ENCODE data around the gene FN1. TPM values are rescaled to one million over a fixed set of nuclear protein-coding genes. Genes with fewer than 3 reads are reported as not detected.

FN1 gene
- total and polyA plus RNA-seq, 2 donors (not counting 1 experiment from before 2014, with no cell fraction given), result 0.05 TPM; not detected in 1

DNA sequence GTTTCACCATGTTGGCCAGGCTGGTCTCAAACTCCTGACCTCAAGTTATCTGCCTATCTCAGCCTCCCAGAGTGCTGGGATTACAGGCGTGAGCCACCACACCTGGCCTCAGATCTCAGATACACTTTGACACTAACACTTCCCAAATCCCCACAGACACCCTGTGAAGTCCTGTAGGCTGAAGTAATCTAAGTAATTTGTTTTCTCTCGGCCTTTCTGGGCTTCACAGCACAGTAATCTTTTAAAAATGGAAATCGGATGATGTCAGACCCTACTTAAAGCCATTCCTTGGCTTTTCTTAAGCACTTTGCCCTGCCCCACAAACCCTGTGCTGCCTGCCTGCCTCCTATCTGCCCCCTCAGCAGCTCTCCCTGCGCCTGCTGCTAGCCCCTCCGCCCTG, 107.8 kb downstream of the FN1 start:
- POLR2A ChIA-PET, result no interaction called here
- H4K20me1 ChIP-seq (ENCODE audit: control insufficient read depth, insufficient read depth, low read length, poor library complexity, severe bottlenecking), result peaks cover 11% of the 10 kb centered on the region
- H3K27me3 ChIP-seq (replicated peaks in 1 of 4; ENCODE audit: control extremely low read depth in 1 of 4, control insufficient read depth in 3 of 4, insufficient read depth in 4 of 4, low read length in 3 of 4), result no peaks in the 10 kb centered on the region
- H3K9ac ChIP-seq (ENCODE audit: low read length), result no peak overlapping the region
- no peak overlapping the region for H3K4me3 ChIP-seq (ENCODE audit: control extremely low read depth in 1 of 5, extremely low read depth in 1 of 5, insufficient read depth in 1 of 5, low read depth in 2 of 5, low read length in 4 of 5)
- Mint-ChIP-seq H3K27ac (no peak overlapping the region), H3K4me3 (no peak overlapping the region), H3K9me3 (ENCODE audit: insufficient read depth) (no peaks in the 10 kb centered on the region), H3K27me3 (no peaks in the 10 kb centered on the region), H3K4me1 (peaks cover 17% of the 10 kb centered on the region)
- no peak for ATAC-seq (ENCODE audit: low read depth)
- H3K4me1 ChIP-seq (ENCODE audit: control insufficient read depth in 2 of 2, insufficient read depth in 2 of 2, low read length in 2 of 2), result peaks cover 4 to 8% of the 10 kb centered on the region in 2 donors
- CTCF ChIA-PET, result no interaction called here
- no peak for DNase-seq
- H3K4me2 ChIP-seq (replicated peaks; ENCODE audit: low read depth, low read length, poor library complexity, severe bottlenecking), result no peak overlapping the region
- H3K79me2 ChIP-seq (ENCODE audit: control insufficient read depth, insufficient read depth, low read length), result peaks cover 50% of the 10 kb centered on the region
- H3K9me3 ChIP-seq (ENCODE audit: control extremely low read depth in 1 of 3, control insufficient read depth in 2 of 3, insufficient read depth in 1 of 3, low read length in 2 of 3), result no peaks in the 10 kb centered on the region
- TF ChIP-seq EZH2 (IDR thresholded peaks at IDR 0.05; ENCODE audit: borderline replicate concordance, insufficient read depth, low read depth, low read length, poor library complexity, severe bottlenecking) (no peak), CTCF (IDR thresholded peaks at IDR 0.05) (no peak)
- no peak overlapping the region for H2AFZ ChIP-seq (ENCODE audit: insufficient read depth, low read depth, low read length, poor library complexity, severe bottlenecking)
- intact Hi-C loops (cut with micrococcal nuclease), result no loop called here
- H3K36me3 ChIP-seq (replicated peaks in 1 of 2; ENCODE audit: control extremely low read depth in 1 of 2, control insufficient read depth in 1 of 2, extremely low read depth in 1 of 2, insufficient read depth in 2 of 2, low read length in 1 of 2), result peaks cover 12 to 70% of the 10 kb centered on the region in 2 experiments
- WGBS (ENCODE audit: insufficient coverage), result 98% methylated on average over 4 of the region's 5 CpGs
- no peak overlapping the region for H3K27ac ChIP-seq (ENCODE audit: low read length in 2 of 2)

DNA sequence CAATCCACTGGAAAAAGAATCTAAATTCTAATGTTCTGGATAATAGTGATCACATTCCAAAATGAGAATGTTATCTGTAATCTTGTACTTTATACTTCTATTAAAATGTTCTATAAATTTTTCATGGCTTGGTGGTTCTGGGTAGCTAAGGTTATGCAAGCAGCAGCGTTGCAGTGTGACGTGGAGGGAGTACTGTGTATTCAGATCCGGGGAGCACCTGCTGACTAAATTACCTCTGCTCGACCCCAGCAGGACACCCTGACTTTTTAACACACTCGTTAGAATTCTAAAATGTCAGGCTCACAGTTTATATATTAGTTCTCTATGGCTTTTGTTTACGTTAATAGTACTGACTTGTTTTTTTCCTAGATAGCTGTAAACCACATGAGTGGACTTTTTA, 111.1 kb downstream of the FN1 start:
- no peaks in the 10 kb centered on the region for H3K9me3 Mint-ChIP-seq (ENCODE audit: insufficient read depth)
- H3K4me1 ChIP-seq (ENCODE audit: control insufficient read depth in 2 of 2, insufficient read depth in 2 of 2, low read length in 2 of 2), result no peaks in the 10 kb centered on the region
- no peaks in the 10 kb centered on the region for H3K27me3 ChIP-seq (replicated peaks in 1 of 4; ENCODE audit: control extremely low read depth in 1 of 4, control insufficient read depth in 3 of 4, insufficient read depth in 4 of 4, low read length in 3 of 4)
- TF ChIP-seq CTCF (IDR thresholded peaks at IDR 0.05) (no peak), EZH2 (IDR thresholded peaks at IDR 0.05; ENCODE audit: borderline replicate concordance, insufficient read depth, low read depth, low read length, poor library complexity, severe bottlenecking) (no peak)
- H2AFZ ChIP-seq (ENCODE audit: insufficient read depth, low read depth, low read length, poor library complexity, severe bottlenecking), result no peak overlapping the region
- no peaks in the 10 kb centered on the region for H3K9me3 ChIP-seq (ENCODE audit: control extremely low read depth in 1 of 3, control insufficient read depth in 2 of 3, insufficient read depth in 1 of 3, low read length in 2 of 3)
- ChIA-PET CTCF (no interaction called here), POLR2A (no interaction called here)
- peaks cover 15% of the 10 kb centered on the region for H4K20me1 ChIP-seq (ENCODE audit: control insufficient read depth, insufficient read depth, low read length, poor library complexity, severe bottlenecking)
- ATAC-seq (ENCODE audit: low read depth) (no peak), DNase-seq (no peak)
- H3K79me2 ChIP-seq (ENCODE audit: control insufficient read depth, insufficient read depth, low read length), result peaks cover 56% of the 10 kb centered on the region
- no peak overlapping the region for H3K4me2 ChIP-seq (replicated peaks; ENCODE audit: low read depth, low read length, poor library complexity, severe bottlenecking)
- no peak overlapping the region for H3K27ac Mint-ChIP-seq
- H3K4me3 Mint-ChIP-seq, result no peak overlapping the region
- H3K27me3 Mint-ChIP-seq, result no peaks in the 10 kb centered on the region
- no peak overlapping the region for H3K4me3 ChIP-seq (ENCODE audit: control extremely low read depth in 1 of 5, extremely low read depth in 1 of 5, insufficient read depth in 1 of 5, low read depth in 2 of 5, low read length in 4 of 5)
- H3K4me1 Mint-ChIP-seq, result peaks cover 7% of the 10 kb centered on the region
- H3K9ac ChIP-seq (ENCODE audit: low read length), result no peak overlapping the region
- WGBS (ENCODE audit: insufficient coverage), result 100% methylated on average over 2 of the region's 6 CpGs
- no peak overlapping the region for H3K27ac ChIP-seq (ENCODE audit: low read length in 2 of 2)
- intact Hi-C loops (cut with micrococcal nuclease), result no loop called here
- peaks cover 1 to 57% of the 10 kb centered on the region in 2 experiments for H3K36me3 ChIP-seq (replicated peaks in 1 of 2; ENCODE audit: control extremely low read depth in 1 of 2, control insufficient read depth in 1 of 2, extremely low read depth in 1 of 2, insufficient read depth in 2 of 2, low read length in 1 of 2)
